Measurements from ENCODE around the gene GPAM.

GRCh38 chr10:112122827-112123226 is 60.7 kb downstream of the GPAM start:
- TF ChIP-seq CTCF (IDR thresholded peaks at IDR 0.05) (no peak), EZH2 (IDR thresholded peaks at IDR 0.05; ENCODE audit: borderline replicate concordance, insufficient read depth, low read depth, low read length, poor library complexity, severe bottlenecking) (no peak)
